ENCODE data around the gene HAUS5.
"Not testable (repeated sequence)": the region's sequence is repeated elsewhere in the genome, so short reads cannot be mapped to it uniquely, and the experiment has no call there.

HAUS5 gene

GRCh38 chr19:35612559-35613321 lies at the start of gene HAUS5:
Gene HAUS5 (plus strand): TSS chr19:35612735. CDS start chr19:35612795, 60 bp downstream.
- DNase-seq (ENCODE audit: low spot score): peak; percentile 84

GRCh38 chr19:35562776-35563175 lies 49.8 kb upstream of the HAUS5 start:
- DNase-seq (ENCODE audit: low spot score): no peak

- DNase-seq (ENCODE audit: low spot score): no peak
Measured at GRCh38 chr19:35563207-35563829, 49.2 kb upstream of the HAUS5 start, which contains the start of gene ATP4A. Gene ATP4A (minus strand): TSS chr19:35563658. CDS start chr19:35563629, 29 bp downstream.

GRCh38 chr19:35565016-35565856 lies 47.3 kb upstream of the HAUS5 start:
- DNase-seq (ENCODE audit: low spot score): no peak

- DNase-seq (ENCODE audit: low spot score): no peak
Measured at GRCh38 chr19:35566738-35567137, 45.8 kb upstream of the HAUS5 start.

- DNase-seq (ENCODE audit: low spot score): no peak
Measured at GRCh38 chr19:35569281-35569781, 43.2 kb upstream of the HAUS5 start.

- DNase-seq (ENCODE audit: low spot score): no peak
Measured at GRCh38 chr19:35571406-35571965, 41.0 kb upstream of the HAUS5 start.

- no peak for DNase-seq (ENCODE audit: low spot score)
Measured at GRCh38 chr19:35577918-35578317, 34.6 kb upstream of the HAUS5 start.

- no peak for DNase-seq (ENCODE audit: low spot score)
Measured at GRCh38 chr19:35578707-35579106, 33.8 kb upstream of the HAUS5 start.

- no peak for DNase-seq (ENCODE audit: low spot score)
Measured at GRCh38 chr19:35582760-35583159, 29.8 kb upstream of the HAUS5 start.

GRCh38 chr19:35585848-35586247 lies 26.7 kb upstream of the HAUS5 start, which contains the start of gene PMIS2:
Gene PMIS2 (plus strand): TSS chr19:35586173. CDS start chr19:35586260, 87 bp downstream.
- no peak for DNase-seq (ENCODE audit: low spot score)

GRCh38 chr19:35587321-35587720 lies 25.2 kb upstream of the HAUS5 start:
- no peak for DNase-seq (ENCODE audit: low spot score)

- no peak for DNase-seq (ENCODE audit: low spot score)
Measured at GRCh38 chr19:35590875-35591274, 21.7 kb upstream of the HAUS5 start.

GRCh38 chr19:35592226-35592625 lies 20.3 kb upstream of the HAUS5 start:
- peak; percentile 5 for DNase-seq (ENCODE audit: low spot score)

GRCh38 chr19:35595026-35595425 lies 17.5 kb upstream of the HAUS5 start:
- DNase-seq (ENCODE audit: low spot score): not testable (repeated sequence)

- no peak for DNase-seq (ENCODE audit: low spot score)
Measured at GRCh38 chr19:35595928-35596327, 16.6 kb upstream of the HAUS5 start.

- DNase-seq (ENCODE audit: low spot score): no peak
Measured at GRCh38 chr19:35596366-35596999, 16.1 kb upstream of the HAUS5 start.

- no peak for DNase-seq (ENCODE audit: low spot score)
Measured at GRCh38 chr19:35601971-35602370, 10.6 kb upstream of the HAUS5 start.

- DNase-seq (ENCODE audit: low spot score): not testable (repeated sequence)
Measured at GRCh38 chr19:35604436-35604835, 8.1 kb upstream of the HAUS5 start.

- DNase-seq (ENCODE audit: low spot score): not testable (repeated sequence)
Measured at GRCh38 chr19:35607170-35607569, 5.4 kb upstream of the HAUS5 start.

GRCh38 chr19:35607661-35608060 lies 4.9 kb upstream of the HAUS5 start:
- DNase-seq (ENCODE audit: low spot score): no peak
